Smooth muscle cell (in vitro differentiated cells): ENCODE data around the gene GFER. TPM values are rescaled to one million over a fixed set of nuclear protein-coding genes. Genes with fewer than 3 reads are reported as not detected.

Experiments
- DNase-seq: peaks from one replicate; lab custom pipeline; 2025; ENCODE audit not compliant: unreplicated experiment; lab: John Stamatoyannopoulos, UW
- H2AFZ ChIP-seq: fragments of 200-600 bp; sonication (generic); 2 replicates; pipeline ENCODE4 v1.6.0; 2016; ENCODE audit warnings: antibody characterized with exemption, low read depth, mild to moderate bottlenecking
- H3F3A ChIP-seq: fragments of 200-600 bp; sonication (generic); 2 replicates; pipeline ENCODE4 v1.6.0; 2017; ENCODE audit warnings: antibody characterized with exemption, low read depth
- H3K27ac ChIP-seq: fragments of 200-600 bp; sonication (generic); 2 replicates; pipeline ENCODE4 v1.5.1; 2016; ENCODE audit warnings: low read depth, mild to moderate bottlenecking
- H3K27me3 ChIP-seq: fragments of 200-600 bp; sonication (generic); 2 replicates; pipeline ENCODE4 v1.6.1; 2016; ENCODE audit warnings: low read depth, mild to moderate bottlenecking
- H3K36me3 ChIP-seq: fragments of 200-600 bp; sonication (generic); 2 replicates; pipeline ENCODE4 v1.5.1; 2016; ENCODE audit warnings: low read depth
- H3K4me1 ChIP-seq: fragments of 200-600 bp; sonication (generic); 2 replicates; pipeline ENCODE4 v1.5.1; 2016; ENCODE audit warnings: low read depth
- H3K4me2 ChIP-seq: fragments of 200-600 bp; sonication (generic); 2 replicates; pipeline ENCODE4 v1.6.0; 2016; ENCODE audit warnings: mild to moderate bottlenecking
- H3K4me3 ChIP-seq: fragments of 200-600 bp; sonication (generic); 2 replicates; pipeline ENCODE4 v1.5.1; 2016; ENCODE audit warnings: mild to moderate bottlenecking
- H3K79me2 ChIP-seq: fragments of 200-600 bp; sonication (generic); 2 replicates; pipeline ENCODE4 v1.6.0; 2016; ENCODE audit warnings: low read depth, mild to moderate bottlenecking
- H3K9ac ChIP-seq: fragments of 200-600 bp; sonication (generic); 2 replicates; pipeline ENCODE4 v1.6.0; 2016; ENCODE audit warnings: low read depth
- H3K9me3 ChIP-seq: fragments of 200-600 bp; sonication (generic); replicated peaks from 2 replicates; pipeline ENCODE4 v1.5.1; 2016; ENCODE audit warnings: low read depth
- H4K20me1 ChIP-seq: fragments of 200-600 bp; sonication (generic); 2 replicates; pipeline ENCODE4 v1.6.0; 2016; ENCODE audit warnings: low read depth
- WGBS: methylation state at CpG from one replicate; pipeline ENCODE4 v1.1.7; 2016; ENCODE audit warnings: low lambda C conversion rate; 5-methylcytosine and 5-hydroxymethylcytosine counted together
- polyA plus RNA-seq: library from polyadenylated mRNA; unstranded; fragments of >200 nt; fragmentation: Nextera tagmentation; extraction: Ambion mirVana; gene quantifications from 2 replicates; pipeline ENCODE4 v1.2.1, GENCODE V29; 2016
- total RNA-seq: library from RNA; depleted of rRNA; stranded (reverse); fragments of >200 nt; gene quantifications from 2 replicates; pipeline ENCODE4 v1.2.3, GENCODE V29; 2014
- TF ChIP-seq, protein P1 (sequence below): fragments of 200-600 bp; sonication (generic); IDR thresholded peaks from 2 replicates; pipeline ENCODE4 v1.5.1; 2017; ENCODE audit warnings: borderline replicate concordance, mild to moderate bottlenecking, antibody characterized with exemption; ENCODE audit not compliant: insufficient read depth, poor library complexity, severe bottlenecking

GFER gene
- total and polyA plus RNA-seq, 2 experiments from 2014 or later, result 15.1 to 41.2 TPM

DNA sequence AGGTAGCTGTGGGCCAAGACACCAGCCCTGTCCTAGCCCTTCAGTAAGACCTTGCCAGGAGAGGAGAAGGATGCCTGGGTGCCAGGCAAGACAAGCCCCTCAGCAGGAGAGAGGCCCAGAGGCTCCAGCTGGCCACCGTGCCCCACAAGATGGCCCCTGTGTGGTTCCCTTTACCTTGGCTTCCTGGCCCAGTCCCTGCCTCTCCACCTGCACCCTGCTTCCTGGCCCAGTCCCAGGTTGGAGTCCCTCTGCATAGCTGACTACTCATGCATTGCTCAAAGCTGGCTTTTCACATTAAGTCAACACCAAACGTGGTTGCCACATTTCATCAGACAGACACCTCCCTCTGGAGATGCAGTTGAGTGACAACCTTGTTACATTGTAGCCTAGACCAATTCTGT lies 9.7 kb downstream of the GFER start:
- H3K4me3 ChIP-seq, result no peak overlapping the region
- peaks cover 5% of the 10 kb centered on the region for H4K20me1 ChIP-seq
- no peaks in the 10 kb centered on the region for H3K79me2 ChIP-seq
- no peaks in the 10 kb centered on the region for H3K36me3 ChIP-seq
- peaks cover 33% of the 10 kb centered on the region for H3F3A ChIP-seq
- no peak for DNase-seq
- no peak overlapping the region for H3K4me2 ChIP-seq
- peaks cover 28% of the 10 kb centered on the region for H3K27me3 ChIP-seq
- H3K9ac ChIP-seq, result no peak overlapping the region
- H3K4me1 ChIP-seq, result peaks cover 10% of the 10 kb centered on the region
- no peak overlapping the region for H2AFZ ChIP-seq
- H3K9me3 ChIP-seq, result no peaks in the 10 kb centered on the region
- H3K27ac ChIP-seq, result no peak overlapping the region
- 77% methylated on average over 2 of the region's 2 CpGs for WGBS
- TF ChIP-seq, protein P1, sequence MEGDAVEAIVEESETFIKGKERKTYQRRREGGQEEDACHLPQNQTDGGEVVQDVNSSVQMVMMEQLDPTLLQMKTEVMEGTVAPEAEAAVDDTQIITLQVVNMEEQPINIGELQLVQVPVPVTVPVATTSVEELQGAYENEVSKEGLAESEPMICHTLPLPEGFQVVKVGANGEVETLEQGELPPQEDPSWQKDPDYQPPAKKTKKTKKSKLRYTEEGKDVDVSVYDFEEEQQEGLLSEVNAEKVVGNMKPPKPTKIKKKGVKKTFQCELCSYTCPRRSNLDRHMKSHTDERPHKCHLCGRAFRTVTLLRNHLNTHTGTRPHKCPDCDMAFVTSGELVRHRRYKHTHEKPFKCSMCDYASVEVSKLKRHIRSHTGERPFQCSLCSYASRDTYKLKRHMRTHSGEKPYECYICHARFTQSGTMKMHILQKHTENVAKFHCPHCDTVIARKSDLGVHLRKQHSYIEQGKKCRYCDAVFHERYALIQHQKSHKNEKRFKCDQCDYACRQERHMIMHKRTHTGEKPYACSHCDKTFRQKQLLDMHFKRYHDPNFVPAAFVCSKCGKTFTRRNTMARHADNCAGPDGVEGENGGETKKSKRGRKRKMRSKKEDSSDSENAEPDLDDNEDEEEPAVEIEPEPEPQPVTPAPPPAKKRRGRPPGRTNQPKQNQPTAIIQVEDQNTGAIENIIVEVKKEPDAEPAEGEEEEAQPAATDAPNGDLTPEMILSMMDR, result no peak

DNA sequence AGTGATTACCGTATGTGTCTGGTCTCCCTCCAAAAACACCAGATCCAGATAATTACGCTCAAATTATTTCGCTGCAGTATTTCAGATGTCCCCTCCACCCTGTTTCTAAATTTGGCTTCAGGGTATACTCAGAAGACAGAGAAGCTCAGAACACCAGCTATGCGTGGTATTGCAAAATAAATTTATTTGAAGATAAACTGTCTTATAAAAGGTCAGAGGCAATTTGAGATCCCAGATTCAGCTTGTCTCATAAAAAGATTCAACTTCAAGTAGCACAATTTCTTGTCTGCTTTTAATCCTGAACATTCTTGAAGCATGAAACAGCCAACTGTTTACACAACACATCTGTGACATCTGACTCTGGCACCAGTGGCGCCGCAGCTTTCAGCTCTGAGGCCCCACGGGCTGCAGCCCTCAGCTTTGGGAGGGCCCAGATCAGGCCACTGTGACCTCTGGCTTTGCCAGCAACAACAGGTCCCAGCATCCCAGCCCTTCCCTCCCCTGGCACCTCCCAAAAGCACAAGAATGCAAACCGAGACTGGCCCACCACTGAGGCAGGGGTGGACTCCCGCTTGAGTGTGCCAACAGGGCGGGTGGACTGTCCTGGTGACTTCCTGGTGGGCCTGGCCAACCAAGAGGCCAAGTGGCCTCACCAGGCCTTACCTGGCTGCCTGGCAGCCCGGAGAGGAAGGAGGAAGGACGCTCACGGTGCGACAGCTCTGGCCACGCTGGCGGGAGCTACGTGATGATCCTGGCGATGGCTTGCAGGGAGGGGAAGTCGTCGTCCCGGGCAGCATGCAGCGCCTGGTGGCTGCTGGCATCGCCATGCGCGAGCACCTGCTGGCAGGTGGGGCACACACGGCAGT lies 13.7 kb downstream of the GFER start:
- TF ChIP-seq, protein P1, result no peak

DNA sequence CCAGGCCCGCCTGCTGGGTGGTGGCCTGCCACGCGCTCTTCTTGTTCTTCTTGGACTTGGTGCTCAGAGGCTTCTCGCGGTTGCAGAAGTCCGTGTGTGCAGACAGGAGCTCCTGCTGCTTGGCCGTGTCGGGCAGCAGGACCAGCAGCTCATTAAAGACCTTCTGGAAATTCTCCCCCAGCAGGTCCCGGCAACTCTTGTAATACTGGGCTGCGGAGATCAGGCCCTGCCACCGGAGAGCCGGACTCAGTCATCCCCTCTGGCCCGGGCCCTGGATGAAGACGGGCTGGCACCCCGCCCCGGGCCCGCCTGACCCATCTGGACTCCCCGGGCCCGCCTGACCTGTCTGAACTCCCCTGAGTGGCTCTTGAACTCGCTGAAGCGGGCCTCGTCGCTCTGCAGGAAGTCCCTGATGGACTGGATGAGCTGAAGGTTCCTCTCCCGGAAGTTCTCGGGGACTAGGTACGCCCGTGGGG lies 14.4 kb downstream of the GFER start:
- Histone ChIP-seq H3K79me2 (peaks cover 7% of the 10 kb centered on the region), H3F3A (peaks cover 25% of the 10 kb centered on the region), H3K4me1 (no peaks in the 10 kb centered on the region), H3K4me2 (no peak overlapping the region), H4K20me1 (peaks cover 35% of the 10 kb centered on the region), H3K9ac (no peak overlapping the region), H3K27me3 (no peaks in the 10 kb centered on the region), H3K4me3 (no peak overlapping the region), H3K36me3 (no peaks in the 10 kb centered on the region), H3K9me3 (no peaks in the 10 kb centered on the region), H3K27ac (no peak overlapping the region), H2AFZ (no peak overlapping the region)
- WGBS, result 94% methylated on average over 25 of the region's 27 CpGs
- no peak for DNase-seq
- TF ChIP-seq, protein P1, result no peak

More for the DNA sequence above, 13.7 kb downstream of the GFER start:
- Histone ChIP-seq H3K4me3 (no peak overlapping the region), H3K9ac (no peak overlapping the region), H3K4me2 (peak overlapping the region; percentile 5), H2AFZ (no peak overlapping the region), H3K79me2 (peaks cover 4% of the 10 kb centered on the region), H3K36me3 (no peaks in the 10 kb centered on the region), H3K27me3 (no peaks in the 10 kb centered on the region), H3K9me3 (no peaks in the 10 kb centered on the region), H3K27ac (peak overlapping the region; percentile 45), H3K4me1 (no peaks in the 10 kb centered on the region), H4K20me1 (peaks cover 28% of the 10 kb centered on the region), H3F3A (peaks cover 25% of the 10 kb centered on the region)
- WGBS, result 83% methylated on average over 26 of the region's 26 CpGs
- DNase-seq, result no peak
